Gastrocnemius medialis (tissue), 4 donors: ENCODE data around the gene COL25A1. TPM values are rescaled to one million over a fixed set of nuclear protein-coding genes. Genes with fewer than 3 reads are reported as not detected.
"Not testable (repeated sequence)": the region's sequence is repeated elsewhere in the genome, so short reads cannot be mapped to it uniquely, and the experiment has no call there.

ENCODE experiments used
- ATAC-seq, 2 donors: fragments of 150-250 bp; one replicate each; pipeline ENCODE4 v1.9.1; 2016
- DNase-seq, 2 donors: peaks; one replicate each; pipeline ENCODE4 v3.0.0-alpha.2; 2019
- H3K27ac ChIP-seq, 4 donors: fragments of 200-600 bp; sonication (generic); 1 replicate in 1 of 4; 2 replicates in 3 of 4; pipeline ENCODE4 v1.5.1; 2016 to 2018; ENCODE audit warnings: mild to moderate bottlenecking in 2 of 4, moderate library complexity in 1 of 4
- H3K27me3 ChIP-seq, 3 donors: fragments of 200-600 bp; sonication (generic) in 2 of 3; 1 replicate in 1 of 3; 2 replicates in 2 of 3; pipeline versions ENCODE4 v1.5.1 to v1.6.0; 2016 to 2019; ENCODE audit warnings: mild to moderate bottlenecking in 1 of 3, moderate library complexity in 1 of 3
- H3K36me3 ChIP-seq, 2 donors: fragments of 200-600 bp; sonication (generic) in 1 of 2; one replicate each; pipeline ENCODE4 v1.5.1; 2017 to 2018
- H3K4me1 ChIP-seq, 2 donors: fragments of 200-600 bp; sonication (generic) in 1 of 2; one replicate each; pipeline ENCODE4 v1.5.1; 2016 to 2017; ENCODE audit warnings: mild to moderate bottlenecking in 2 of 2
- H3K4me3 ChIP-seq, 4 donors: fragments of 200-600 bp; sonication (generic) in 3 of 4; 1 replicate in 1 of 4; 2 replicates in 3 of 4; pipeline ENCODE4 v1.5.1; 2016 to 2019; ENCODE audit warnings: mild to moderate bottlenecking in 2 of 4
- H3K9me3 ChIP-seq, 3 donors: fragments of 200-600 bp; sonication (generic) in 2 of 3; 1 replicate in 1 of 3; 2 replicates in 2 of 3; pipeline ENCODE4 v1.5.1; 2016 to 2019
- POLR2A ChIP-seq, 2 donors: fragments of 450-650 bp; IDR thresholded peaks; one replicate each; pipeline ENCODE4 v1.6.1; 2017; ENCODE audit warnings: antibody characterized with exemption in 2 of 2, mild to moderate bottlenecking in 2 of 2, moderate library complexity in 2 of 2
- in situ Hi-C, 4 donors: fragments of 200-750 bp; cut with MboI; loops; one replicate each; pipeline versions ENCODE4 v1.15.0 to v1.8.0; 2017; ENCODE audit warnings: low sequenced_read_pairs in 4 of 4
- intact Hi-C: fragments of 100-400 bp; cut with DNase I; formaldehyde crosslinking; loops from one replicate; pipeline ENCODE4 v1.15.1; 2023; ENCODE audit warnings: low total_unique reads
- total RNA-seq, 4 donors: library from RNA; depleted of rRNA; stranded (reverse); fragments of >200 nt; gene quantifications; one replicate each; pipeline versions ENCODE4 v1.1.0 to v1.2.3, GENCODE V29; 2016
- TF ChIP-seq, protein P1 (sequence below), 5 experiments: fragments of 450-650 bp in 3 of 5; fragments of 200-600 bp in 2 of 5; sonication (generic) in 2 of 5; IDR thresholded peaks in 4 of 5; conservative IDR thresholded peaks in 1 of 5; 1 replicate in 4 of 5; 2 replicates in 1 of 5; pipeline ENCODE4 v1.5.1; 2016 to 2019; ENCODE audit warnings: antibody characterized with exemption in 5 of 5, mild to moderate bottlenecking in 3 of 5, moderate library complexity in 3 of 5

COL25A1 gene
- total RNA-seq, 4 donors from 2014 or later = 0.27 to 2.0 (median 0.85) TPM; not detected in 1

DNA sequence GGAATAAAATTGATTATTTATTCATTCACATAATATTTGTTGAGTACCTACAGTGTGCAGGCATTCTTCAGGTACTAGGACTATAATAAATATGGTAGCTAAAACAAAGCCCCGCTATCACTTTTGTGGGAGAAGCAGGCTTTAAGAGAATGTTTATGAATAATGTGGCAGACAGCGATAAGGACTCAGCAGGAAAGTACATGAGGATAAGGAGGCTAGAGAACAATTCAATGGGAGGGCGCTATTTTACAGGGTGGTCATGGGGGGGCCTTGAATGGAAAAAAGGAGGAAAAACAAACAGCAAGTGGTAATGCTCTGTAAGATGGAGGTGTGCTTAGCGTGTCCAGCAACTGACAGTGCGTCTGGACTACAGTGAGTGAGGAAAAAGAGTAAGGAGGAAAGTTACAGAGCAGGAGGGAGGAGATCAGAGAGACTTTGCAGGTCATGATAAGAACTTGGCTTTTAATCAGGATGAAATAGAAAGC, 275.4 kb downstream of the COL25A1 start:
- intact Hi-C loops (no loop called here), in situ Hi-C loops (no loop called here)
- no peak for DNase-seq
- no peak overlapping the region for H3K27ac ChIP-seq
- TF ChIP-seq, protein P1, sequence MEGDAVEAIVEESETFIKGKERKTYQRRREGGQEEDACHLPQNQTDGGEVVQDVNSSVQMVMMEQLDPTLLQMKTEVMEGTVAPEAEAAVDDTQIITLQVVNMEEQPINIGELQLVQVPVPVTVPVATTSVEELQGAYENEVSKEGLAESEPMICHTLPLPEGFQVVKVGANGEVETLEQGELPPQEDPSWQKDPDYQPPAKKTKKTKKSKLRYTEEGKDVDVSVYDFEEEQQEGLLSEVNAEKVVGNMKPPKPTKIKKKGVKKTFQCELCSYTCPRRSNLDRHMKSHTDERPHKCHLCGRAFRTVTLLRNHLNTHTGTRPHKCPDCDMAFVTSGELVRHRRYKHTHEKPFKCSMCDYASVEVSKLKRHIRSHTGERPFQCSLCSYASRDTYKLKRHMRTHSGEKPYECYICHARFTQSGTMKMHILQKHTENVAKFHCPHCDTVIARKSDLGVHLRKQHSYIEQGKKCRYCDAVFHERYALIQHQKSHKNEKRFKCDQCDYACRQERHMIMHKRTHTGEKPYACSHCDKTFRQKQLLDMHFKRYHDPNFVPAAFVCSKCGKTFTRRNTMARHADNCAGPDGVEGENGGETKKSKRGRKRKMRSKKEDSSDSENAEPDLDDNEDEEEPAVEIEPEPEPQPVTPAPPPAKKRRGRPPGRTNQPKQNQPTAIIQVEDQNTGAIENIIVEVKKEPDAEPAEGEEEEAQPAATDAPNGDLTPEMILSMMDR (IDR thresholded peaks at IDR 0.05 in 4 of 5, conservative IDR thresholded peaks at IDR 0.05 in 1 of 5) = no peak
- TF ChIP-seq POLR2A (IDR thresholded peaks at IDR 0.05) = no peak
- no peaks in the 10 kb centered on the region for H3K36me3 ChIP-seq
- H3K27me3 ChIP-seq = no peaks in the 10 kb centered on the region
- ATAC-seq = no peak
- no peaks in the 10 kb centered on the region for H3K9me3 ChIP-seq
- no peak overlapping the region for H3K4me3 ChIP-seq
- no peaks in the 10 kb centered on the region for H3K4me1 ChIP-seq

DNA sequence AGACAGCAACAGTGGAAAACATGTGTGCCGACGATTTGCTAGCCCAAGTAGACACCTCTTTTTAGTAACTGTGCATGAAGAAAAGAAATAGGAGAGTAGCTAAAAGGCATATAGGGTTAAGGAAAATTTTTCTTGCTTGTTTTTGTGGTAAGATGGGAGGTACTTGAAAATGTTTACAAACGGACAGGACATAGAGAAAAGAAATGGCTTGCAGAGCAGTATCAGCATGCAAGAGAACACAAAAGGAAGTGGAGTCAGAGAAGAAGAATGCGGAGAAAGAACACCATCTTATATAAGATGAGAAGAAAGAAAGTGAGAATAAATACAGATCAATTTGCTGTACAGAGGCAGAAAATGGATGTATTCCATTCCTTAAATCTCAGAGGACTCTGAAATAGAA, 275.9 kb downstream of the COL25A1 start:
- H3K9me3 ChIP-seq = no peaks in the 10 kb centered on the region
- H3K27me3 ChIP-seq = no peaks in the 10 kb centered on the region
- H3K27ac ChIP-seq = no peak overlapping the region
- intact Hi-C loops (no loop called here), in situ Hi-C loops (no loop called here)
- H3K4me3 ChIP-seq = no peak overlapping the region
- DNase-seq = no peak
- ATAC-seq = no peak
- TF ChIP-seq, protein P1 (IDR thresholded peaks at IDR 0.05 in 4 of 5, conservative IDR thresholded peaks at IDR 0.05 in 1 of 5) = no peak
- no peak for TF ChIP-seq POLR2A (IDR thresholded peaks at IDR 0.05)
- H3K4me1 ChIP-seq = no peaks in the 10 kb centered on the region
- no peaks in the 10 kb centered on the region for H3K36me3 ChIP-seq

DNA sequence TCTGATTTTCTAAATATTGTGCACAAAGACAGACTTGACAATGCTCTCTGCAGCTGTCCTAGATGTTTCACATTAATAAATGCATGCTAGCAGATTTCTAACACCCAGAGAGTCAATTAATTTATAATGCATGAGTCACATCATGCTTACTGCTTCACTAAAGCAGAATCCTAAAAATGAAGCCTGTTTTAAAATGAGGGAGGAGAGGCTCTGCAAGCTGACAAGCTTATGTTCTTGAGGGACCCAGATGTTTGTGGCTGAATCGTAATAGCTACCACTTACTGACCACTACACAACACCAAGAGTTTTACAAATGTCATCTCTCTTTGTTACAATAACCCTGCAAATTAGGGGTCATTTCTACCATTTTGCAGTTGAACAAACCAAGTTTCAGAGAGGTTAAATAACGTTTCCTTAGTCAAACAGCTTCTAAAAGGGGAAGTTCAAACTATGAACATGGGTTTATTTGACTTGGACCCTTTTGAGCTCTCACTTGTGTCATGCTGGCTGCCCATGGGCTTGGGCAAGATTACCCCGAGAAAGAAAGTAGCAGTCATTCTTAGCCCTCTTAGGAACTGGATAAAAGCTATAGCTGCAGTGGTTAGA, 276.9 kb downstream of the COL25A1 start:
- DNase-seq = no peak
- Histone ChIP-seq H3K4me1 (no peaks in the 10 kb centered on the region), H3K36me3 (no peaks in the 10 kb centered on the region), H3K27ac (no peak overlapping the region), H3K9me3 (no peaks in the 10 kb centered on the region), H3K27me3 (no peaks in the 10 kb centered on the region), H3K4me3 (no peak overlapping the region)
- in situ Hi-C loops = no loop called here
- ATAC-seq = no peak
- no peak for TF ChIP-seq POLR2A (IDR thresholded peaks at IDR 0.05)
- TF ChIP-seq, protein P1 (IDR thresholded peaks at IDR 0.05 in 4 of 5, conservative IDR thresholded peaks at IDR 0.05 in 1 of 5) = no peak
- intact Hi-C loops = no loop called here

DNA sequence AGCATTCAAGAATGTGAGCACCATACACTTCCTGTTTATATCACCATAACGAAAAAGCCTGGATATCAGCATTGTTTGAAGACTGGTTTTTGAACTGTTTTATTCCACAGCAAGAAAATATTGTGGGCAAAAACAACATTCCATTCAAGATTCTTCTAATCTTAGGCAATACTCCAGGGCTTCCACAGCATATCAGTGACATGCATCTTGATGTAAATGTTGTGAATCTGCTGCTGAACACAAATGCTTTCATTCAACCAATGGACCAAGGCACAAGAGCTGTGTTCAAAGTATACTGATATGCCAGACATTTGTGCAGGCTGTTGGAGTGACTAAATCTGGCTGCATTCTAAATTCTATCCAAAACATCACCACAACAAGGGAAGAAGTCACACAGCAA, 279.5 kb downstream of the COL25A1 start:
- intact Hi-C loops = no loop called here
- DNase-seq (no peak), ATAC-seq (no peak)
- Histone ChIP-seq H3K4me1 (no peaks in the 10 kb centered on the region), H3K27ac (no peak overlapping the region), H3K9me3 (no peaks in the 10 kb centered on the region), H3K27me3 (no peaks in the 10 kb centered on the region), H3K36me3 (no peaks in the 10 kb centered on the region), H3K4me3 (no peak overlapping the region)
- TF ChIP-seq, protein P1 (IDR thresholded peaks at IDR 0.05 in 4 of 5, conservative IDR thresholded peaks at IDR 0.05 in 1 of 5) = no peak
- TF ChIP-seq POLR2A (IDR thresholded peaks at IDR 0.05) = no peak
- in situ Hi-C loops = no loop called here

DNA sequence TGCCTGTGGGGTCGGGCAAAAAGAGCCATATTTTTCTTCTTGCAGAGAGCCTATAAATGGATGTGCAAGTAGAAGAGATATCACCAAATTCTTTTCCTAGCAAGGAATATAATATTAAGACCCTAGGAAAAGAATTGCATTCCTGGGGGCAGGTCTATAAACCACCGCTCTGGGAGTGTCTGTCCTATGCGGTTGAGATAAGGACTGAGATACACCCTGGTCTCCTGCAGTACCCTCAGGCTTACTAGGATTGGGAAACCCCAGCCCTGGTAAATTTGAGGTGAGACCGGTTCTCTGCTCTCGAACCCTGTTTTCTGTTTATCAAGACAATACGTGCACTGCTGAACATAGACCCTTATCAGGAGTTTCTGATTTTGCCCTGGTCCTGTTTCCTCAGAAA, 280.8 kb downstream of the COL25A1 start:
- intact Hi-C loops, ATAC-seq, H3K27me3 ChIP-seq, H3K4me3 ChIP-seq, DNase-seq, H3K36me3 ChIP-seq, in situ Hi-C loops, H3K9me3 ChIP-seq, H3K27ac ChIP-seq, H3K4me1 ChIP-seq: not testable (repeated sequence)
